Measurements from ENCODE around the gene ADORA2B. TPM values are rescaled to one million over a fixed set of nuclear protein-coding genes. Genes with fewer than 3 reads are reported as not detected.

Gene ADORA2B
- total RNA-seq, 4 donors from 2014 or later = 35.3 to 55.3 (median 45.5) TPM

DNA sequence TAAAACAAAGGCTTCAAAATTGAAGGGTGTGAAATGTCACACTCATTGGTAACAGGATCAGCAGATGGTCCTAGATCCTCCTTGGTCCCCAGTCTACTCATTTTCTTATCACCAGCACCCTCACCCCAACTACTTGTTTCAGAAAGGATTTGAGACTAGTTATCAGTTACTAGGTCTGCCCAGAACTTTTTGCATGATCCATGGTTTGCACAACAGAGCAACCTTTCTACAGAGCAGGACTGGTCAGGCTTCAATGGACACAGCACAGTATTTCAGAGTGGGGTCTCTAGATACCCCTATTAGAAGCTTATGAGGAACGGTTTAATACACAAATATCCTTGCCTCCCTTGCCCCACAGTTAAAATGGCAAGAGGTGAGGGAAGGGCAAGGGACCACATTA is 80.3 kb downstream of the ADORA2B start:
- no peak for DNase-seq (ENCODE audit: low spot score in 2 of 2)
- WGBS = 100% methylated on average over 1 of the region's 1 CpG
- Histone ChIP-seq H3K4me1 (peaks cover 9% of the 10 kb centered on the region), H3K36me3 (peaks cover 61% of the 10 kb centered on the region), H3K4me3 (no peak overlapping the region), H3K27me3 (no peaks in the 10 kb centered on the region), H3K27ac (no peak overlapping the region), H3K9me3 (no peaks in the 10 kb centered on the region)
- TF ChIP-seq, protein P1, sequence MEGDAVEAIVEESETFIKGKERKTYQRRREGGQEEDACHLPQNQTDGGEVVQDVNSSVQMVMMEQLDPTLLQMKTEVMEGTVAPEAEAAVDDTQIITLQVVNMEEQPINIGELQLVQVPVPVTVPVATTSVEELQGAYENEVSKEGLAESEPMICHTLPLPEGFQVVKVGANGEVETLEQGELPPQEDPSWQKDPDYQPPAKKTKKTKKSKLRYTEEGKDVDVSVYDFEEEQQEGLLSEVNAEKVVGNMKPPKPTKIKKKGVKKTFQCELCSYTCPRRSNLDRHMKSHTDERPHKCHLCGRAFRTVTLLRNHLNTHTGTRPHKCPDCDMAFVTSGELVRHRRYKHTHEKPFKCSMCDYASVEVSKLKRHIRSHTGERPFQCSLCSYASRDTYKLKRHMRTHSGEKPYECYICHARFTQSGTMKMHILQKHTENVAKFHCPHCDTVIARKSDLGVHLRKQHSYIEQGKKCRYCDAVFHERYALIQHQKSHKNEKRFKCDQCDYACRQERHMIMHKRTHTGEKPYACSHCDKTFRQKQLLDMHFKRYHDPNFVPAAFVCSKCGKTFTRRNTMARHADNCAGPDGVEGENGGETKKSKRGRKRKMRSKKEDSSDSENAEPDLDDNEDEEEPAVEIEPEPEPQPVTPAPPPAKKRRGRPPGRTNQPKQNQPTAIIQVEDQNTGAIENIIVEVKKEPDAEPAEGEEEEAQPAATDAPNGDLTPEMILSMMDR (IDR thresholded peaks at IDR 0.05) = no peak
- TF ChIP-seq EP300 (IDR thresholded peaks at IDR 0.05) (no peak), POLR2A (IDR thresholded peaks at IDR 0.05) (no peak), POLR2AphosphoS5 (IDR thresholded peaks at IDR 0.05) (no peak)

Other genes with a start within 250 kb of the ADORA2B start
- 10 to 100 TPM; 12.9 to 22.3 (median 19.4) TPM for gene ZNF286A, start 245.4 kb upstream of the ADORA2B start, total RNA-seq
- under 1 TPM in 1 of 4 donors, not detected in 3; 0.29 TPM for gene TBC1D26, start 212.8 kb upstream of the ADORA2B start, total RNA-seq
- 10 to 100 TPM in 3 of 4 donors, 1 to 10 TPM in 1; 9.1 to 15.4 (median 12.5) TPM for gene ZSWIM7, start 54.6 kb downstream of the ADORA2B start, total RNA-seq
- gene TTC19, start 54.7 kb downstream of the ADORA2B start, total RNA-seq = 10 to 100 TPM; 42.6 to 72.6 (median 48.7) TPM